ENCODE data around the gene FPR1.
"Not testable (repeated sequence)": the region's sequence is repeated elsewhere in the genome, so short reads cannot be mapped to it uniquely, and the experiment has no call there.

Gene FPR1

GRCh38 chr19:51779703-51780102 lies 28.0 kb upstream of the FPR1 start:
- Histone ChIP-seq H3K27me3 (replicated peaks; ENCODE audit: control insufficient read depth, insufficient read depth, low read length, poor library complexity, severe bottlenecking) (no peaks in the 10 kb centered on the region), H3K4me3 (ENCODE audit: insufficient read depth, low read depth, low read length, poor library complexity, severe bottlenecking) (no peak overlapping the region), H3K36me3 (ENCODE audit: control insufficient read depth, insufficient read depth, low read length) (no peaks in the 10 kb centered on the region), H3K4me1 (ENCODE audit: control insufficient read depth, insufficient read depth, low read length, poor library complexity, severe bottlenecking) (no peaks in the 10 kb centered on the region), H3K27ac (ENCODE audit: insufficient read depth, low read length, poor library complexity, severe bottlenecking) (no peak overlapping the region), H3K9me3 (ENCODE audit: control insufficient read depth, low read length) (no peaks in the 10 kb centered on the region)
- no peak for DNase-seq

DNA sequence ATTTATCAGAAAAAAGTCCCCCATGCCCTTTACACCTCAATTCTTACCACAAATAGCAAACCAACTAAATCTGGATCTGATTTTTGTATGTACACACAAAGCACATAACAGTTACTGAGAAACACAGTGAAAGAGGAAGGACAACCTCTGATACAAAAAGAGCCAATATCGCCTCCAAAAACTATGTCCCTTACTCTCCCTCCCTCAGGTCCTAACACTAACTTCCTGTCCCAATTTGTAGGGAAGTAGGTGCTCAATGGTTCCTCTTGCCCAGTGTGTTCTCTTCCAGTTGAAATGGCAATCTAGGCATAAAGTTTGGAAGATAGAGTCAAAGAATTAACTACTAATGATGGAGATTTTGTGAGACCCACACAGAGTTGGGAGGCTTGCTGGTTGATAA lies 27.5 kb upstream of the FPR1 start:
- Histone ChIP-seq H3K9me3 (ENCODE audit: control insufficient read depth, low read length) (no peaks in the 10 kb centered on the region), H3K27ac (ENCODE audit: insufficient read depth, low read length, poor library complexity, severe bottlenecking) (no peak overlapping the region), H3K4me1 (ENCODE audit: control insufficient read depth, insufficient read depth, low read length, poor library complexity, severe bottlenecking) (no peaks in the 10 kb centered on the region), H3K4me3 (ENCODE audit: insufficient read depth, low read depth, low read length, poor library complexity, severe bottlenecking) (no peak overlapping the region), H3K36me3 (ENCODE audit: control insufficient read depth, insufficient read depth, low read length) (no peaks in the 10 kb centered on the region), H3K27me3 (replicated peaks; ENCODE audit: control insufficient read depth, insufficient read depth, low read length, poor library complexity, severe bottlenecking) (no peaks in the 10 kb centered on the region)
- no peak for DNase-seq

DNA sequence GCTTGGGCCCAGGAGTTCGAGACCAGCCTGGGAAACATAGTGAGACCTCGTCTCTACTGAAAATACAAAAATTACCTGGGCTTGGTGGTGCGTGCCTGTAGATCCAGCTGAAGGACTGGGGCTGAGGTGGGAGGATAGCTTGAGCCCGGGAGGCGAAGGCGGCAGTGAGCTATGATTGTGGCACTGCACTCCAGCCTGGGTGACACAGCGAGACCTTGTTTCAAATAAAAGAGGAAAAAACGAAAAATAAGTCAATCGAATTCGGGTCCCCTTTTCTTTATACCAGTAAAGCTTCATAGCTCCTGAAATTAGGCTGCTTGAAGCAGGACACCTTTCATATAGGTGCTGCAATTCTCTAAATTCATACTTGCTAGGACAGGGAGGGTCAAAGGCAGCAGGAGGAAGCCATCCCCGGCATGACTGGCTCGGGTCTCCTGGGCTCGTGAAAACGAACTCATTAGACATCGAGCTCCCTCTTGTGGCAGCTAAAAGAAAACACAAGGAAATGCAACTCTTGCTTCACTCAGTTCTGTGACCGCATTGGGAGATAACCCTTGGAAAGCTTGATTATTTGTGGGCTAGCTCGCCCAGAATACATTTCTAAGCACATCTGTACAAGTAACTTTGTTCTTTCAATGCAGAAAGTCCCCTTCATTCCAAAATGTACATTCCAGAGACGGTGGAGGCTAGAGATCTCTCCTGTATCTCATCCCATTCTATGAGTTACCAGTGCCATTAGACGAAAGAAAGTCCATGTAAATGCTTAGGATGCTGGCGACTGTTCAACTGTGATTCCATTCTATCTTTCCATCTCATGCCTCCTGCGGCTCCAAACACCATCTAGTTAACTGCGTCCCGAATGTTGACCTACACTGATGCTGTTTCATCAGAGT lies 26.1 kb upstream of the FPR1 start:
- DNase-seq = peak in 1 of 3 donors; percentile 4

GRCh38 chr19:51776561-51776960 lies 24.9 kb upstream of the FPR1 start:
- not testable (repeated sequence) for H3K4me1 ChIP-seq (ENCODE audit: control insufficient read depth, insufficient read depth, low read length, poor library complexity, severe bottlenecking); H3K9me3 ChIP-seq (ENCODE audit: control insufficient read depth, low read length); H3K36me3 ChIP-seq (ENCODE audit: control insufficient read depth, insufficient read depth, low read length); DNase-seq; H3K27me3 ChIP-seq (replicated peaks; ENCODE audit: control insufficient read depth, insufficient read depth, low read length, poor library complexity, severe bottlenecking); H3K27ac ChIP-seq (ENCODE audit: insufficient read depth, low read length, poor library complexity, severe bottlenecking); H3K4me3 ChIP-seq (ENCODE audit: insufficient read depth, low read depth, low read length, poor library complexity, severe bottlenecking)

More for the DNA sequence above, 26.1 kb upstream of the FPR1 start:
- Histone ChIP-seq H3K27ac (ENCODE audit: insufficient read depth, low read length, poor library complexity, severe bottlenecking) (no peak overlapping the region), H3K9me3 (ENCODE audit: control insufficient read depth, low read length) (no peaks in the 10 kb centered on the region), H3K4me3 (ENCODE audit: insufficient read depth, low read depth, low read length, poor library complexity, severe bottlenecking) (no peak overlapping the region), H3K4me1 (ENCODE audit: control insufficient read depth, insufficient read depth, low read length, poor library complexity, severe bottlenecking) (no peaks in the 10 kb centered on the region), H3K36me3 (ENCODE audit: control insufficient read depth, insufficient read depth, low read length) (no peaks in the 10 kb centered on the region), H3K27me3 (replicated peaks; ENCODE audit: control insufficient read depth, insufficient read depth, low read length, poor library complexity, severe bottlenecking) (no peaks in the 10 kb centered on the region)

DNA sequence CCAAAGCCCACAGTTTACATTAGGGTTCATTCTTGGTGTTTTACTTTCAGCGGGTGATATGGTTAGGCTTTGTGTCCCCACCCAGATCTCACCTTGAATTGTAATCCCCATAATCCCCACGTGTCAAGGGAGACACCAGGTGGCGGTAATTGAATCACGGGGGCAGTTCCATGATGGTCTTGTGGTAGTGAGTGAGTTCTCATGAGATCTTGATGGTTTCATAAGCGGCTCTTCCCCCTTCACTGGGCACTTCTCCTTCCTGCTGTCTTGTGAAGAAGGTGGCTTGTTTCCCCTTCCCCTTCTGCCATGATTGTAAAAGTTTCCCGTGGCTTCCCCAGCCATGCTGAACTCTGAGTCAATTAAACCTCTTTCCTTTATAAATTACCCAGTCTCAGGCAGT lies 21.3 kb upstream of the FPR1 start:
- no peaks in the 10 kb centered on the region for H3K27me3 ChIP-seq (replicated peaks; ENCODE audit: control insufficient read depth, insufficient read depth, low read length, poor library complexity, severe bottlenecking)
- DNase-seq = no peak
- H3K27ac ChIP-seq (ENCODE audit: insufficient read depth, low read length, poor library complexity, severe bottlenecking) = no peak overlapping the region
- H3K4me1 ChIP-seq (ENCODE audit: control insufficient read depth, insufficient read depth, low read length, poor library complexity, severe bottlenecking) = no peaks in the 10 kb centered on the region
- no peaks in the 10 kb centered on the region for H3K36me3 ChIP-seq (ENCODE audit: control insufficient read depth, insufficient read depth, low read length)
- no peak overlapping the region for H3K4me3 ChIP-seq (ENCODE audit: insufficient read depth, low read depth, low read length, poor library complexity, severe bottlenecking)
- H3K9me3 ChIP-seq (ENCODE audit: control insufficient read depth, low read length) = no peaks in the 10 kb centered on the region

GRCh38 chr19:51771376-51772130 lies 19.9 kb upstream of the FPR1 start:
- Histone ChIP-seq H3K36me3 (ENCODE audit: control insufficient read depth, insufficient read depth, low read length) (no peaks in the 10 kb centered on the region), H3K27ac (ENCODE audit: insufficient read depth, low read length, poor library complexity, severe bottlenecking) (no peak overlapping the region), H3K4me1 (ENCODE audit: control insufficient read depth, insufficient read depth, low read length, poor library complexity, severe bottlenecking) (no peaks in the 10 kb centered on the region), H3K27me3 (replicated peaks; ENCODE audit: control insufficient read depth, insufficient read depth, low read length, poor library complexity, severe bottlenecking) (no peaks in the 10 kb centered on the region), H3K4me3 (ENCODE audit: insufficient read depth, low read depth, low read length, poor library complexity, severe bottlenecking) (no peak overlapping the region), H3K9me3 (ENCODE audit: control insufficient read depth, low read length) (no peaks in the 10 kb centered on the region)
- no peak for DNase-seq

- no peak overlapping the region for H3K27ac ChIP-seq (ENCODE audit: insufficient read depth, low read length, poor library complexity, severe bottlenecking)
- H3K27me3 ChIP-seq (replicated peaks; ENCODE audit: control insufficient read depth, insufficient read depth, low read length, poor library complexity, severe bottlenecking) = no peaks in the 10 kb centered on the region
- no peak for DNase-seq
- no peaks in the 10 kb centered on the region for H3K36me3 ChIP-seq (ENCODE audit: control insufficient read depth, insufficient read depth, low read length)
- H3K4me1 ChIP-seq (ENCODE audit: control insufficient read depth, insufficient read depth, low read length, poor library complexity, severe bottlenecking) = no peaks in the 10 kb centered on the region
- no peaks in the 10 kb centered on the region for H3K9me3 ChIP-seq (ENCODE audit: control insufficient read depth, low read length)
- no peak overlapping the region for H3K4me3 ChIP-seq (ENCODE audit: insufficient read depth, low read depth, low read length, poor library complexity, severe bottlenecking)
Measured at GRCh38 chr19:51766461-51766860, 14.8 kb upstream of the FPR1 start.

DNA sequence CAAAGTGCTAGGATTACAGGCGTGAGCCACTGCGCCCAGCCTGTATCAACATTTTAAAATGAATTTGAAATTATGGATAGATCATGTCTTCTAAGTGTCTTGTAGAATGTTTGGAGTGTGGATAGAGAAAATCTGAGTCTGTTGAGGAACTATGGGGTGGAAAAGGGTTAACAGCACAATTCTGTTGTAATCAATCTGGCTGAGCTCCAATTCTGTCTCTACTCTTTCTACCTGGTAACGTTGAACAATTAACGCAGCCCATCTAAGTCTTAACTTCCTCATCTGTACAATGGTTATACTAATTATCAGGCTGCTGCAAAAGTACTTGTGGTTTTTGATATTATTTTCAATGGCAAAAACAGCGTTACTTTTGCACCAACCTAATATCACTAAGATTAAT lies 13.4 kb upstream of the FPR1 start:
- no peaks in the 10 kb centered on the region for H3K9me3 ChIP-seq (ENCODE audit: control insufficient read depth, low read length)
- H3K27ac ChIP-seq (ENCODE audit: insufficient read depth, low read length, poor library complexity, severe bottlenecking) = no peak overlapping the region
- H3K27me3 ChIP-seq (replicated peaks; ENCODE audit: control insufficient read depth, insufficient read depth, low read length, poor library complexity, severe bottlenecking) = peaks cover 5% of the 10 kb centered on the region
- no peak overlapping the region for H3K4me3 ChIP-seq (ENCODE audit: insufficient read depth, low read depth, low read length, poor library complexity, severe bottlenecking)
- DNase-seq = no peak
- H3K4me1 ChIP-seq (ENCODE audit: control insufficient read depth, insufficient read depth, low read length, poor library complexity, severe bottlenecking) = no peaks in the 10 kb centered on the region
- H3K36me3 ChIP-seq (ENCODE audit: control insufficient read depth, insufficient read depth, low read length) = no peaks in the 10 kb centered on the region

DNA sequence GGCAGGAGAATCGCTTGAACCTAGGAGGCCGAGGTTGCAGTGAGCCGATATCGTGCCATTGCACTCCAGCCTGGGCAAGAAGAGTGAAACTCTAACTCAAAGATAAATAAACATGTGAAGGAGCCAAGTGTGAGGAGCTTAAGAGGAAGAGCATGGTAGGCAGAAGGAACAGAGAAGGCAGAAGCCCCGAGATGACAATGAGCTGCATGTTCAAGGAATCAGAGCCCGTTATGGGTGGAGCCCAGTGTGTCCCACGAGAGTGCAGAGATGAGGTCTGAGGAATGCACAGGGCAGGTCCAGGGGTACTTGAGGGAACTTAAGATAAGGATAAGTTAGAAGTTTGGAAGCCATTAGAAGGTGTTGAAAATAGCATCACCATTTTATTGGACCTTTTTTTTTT lies 10.0 kb upstream of the FPR1 start:
- Histone ChIP-seq H3K27ac (ENCODE audit: insufficient read depth, low read length, poor library complexity, severe bottlenecking) (no peak overlapping the region), H3K27me3 (replicated peaks; ENCODE audit: control insufficient read depth, insufficient read depth, low read length, poor library complexity, severe bottlenecking) (peaks cover 5% of the 10 kb centered on the region), H3K4me1 (ENCODE audit: control insufficient read depth, insufficient read depth, low read length, poor library complexity, severe bottlenecking) (no peaks in the 10 kb centered on the region), H3K4me3 (ENCODE audit: insufficient read depth, low read depth, low read length, poor library complexity, severe bottlenecking) (no peak overlapping the region), H3K36me3 (ENCODE audit: control insufficient read depth, insufficient read depth, low read length) (no peaks in the 10 kb centered on the region), H3K9me3 (ENCODE audit: control insufficient read depth, low read length) (no peaks in the 10 kb centered on the region)
- no peak for DNase-seq

- DNase-seq = no peak
- no peaks in the 10 kb centered on the region for H3K36me3 ChIP-seq (ENCODE audit: control insufficient read depth, insufficient read depth, low read length)
- H3K4me1 ChIP-seq (ENCODE audit: control insufficient read depth, insufficient read depth, low read length, poor library complexity, severe bottlenecking) = no peaks in the 10 kb centered on the region
- H3K4me3 ChIP-seq (ENCODE audit: insufficient read depth, low read depth, low read length, poor library complexity, severe bottlenecking) = no peak within 1 kb of the TSS
- no peak within 1 kb of the TSS for H3K27ac ChIP-seq (ENCODE audit: insufficient read depth, low read length, poor library complexity, severe bottlenecking)
- peaks cover 5% of the 10 kb centered on the region for H3K27me3 ChIP-seq (replicated peaks; ENCODE audit: control insufficient read depth, insufficient read depth, low read length, poor library complexity, severe bottlenecking)
- no peaks in the 10 kb centered on the region for H3K9me3 ChIP-seq (ENCODE audit: control insufficient read depth, low read length)
Measured at GRCh38 chr19:51760697-51761356, 9.1 kb upstream of the FPR1 start, which contains the start of gene FPR2. Gene FPR2 (plus strand): TSS chr19:51761180. CDS start chr19:51768659, 7,479 bp downstream.

Data from effector memory CD4-positive, alpha-beta T cell (primary cell).